Stomach (tissue), 9 donors: ENCODE data around the gene SNX33. TPM values are rescaled to one million over a fixed set of nuclear protein-coding genes. Genes with fewer than 3 reads are reported as not detected.
A peak's percentile ranks its signal among the peaks of the same experiment; 100 is the strongest.

ENCODE experiments used
- DNase-seq, 2 donors: peaks; one replicate each; pipeline versions ENCODE4 v3.0.0 to v3.0.0-alpha.2; 2013 to 2019
- H3K27ac ChIP-seq, 5 donors: fragments of 200-600 bp in 4 of 5; sonication (generic) in 4 of 5; one replicate each; pipeline ENCODE4 v1.5.1; 2013 to 2019; ENCODE audit warnings: mild to moderate bottlenecking in 1 of 5, moderate library complexity in 1 of 5
- H3K27me3 ChIP-seq, 3 donors: fragments of 200-600 bp; sonication (generic); one replicate each; pipeline ENCODE4 v1.5.1; 2017 to 2019; ENCODE audit warnings: mixed run types in 1 of 3
- H3K36me3 ChIP-seq, 4 donors: fragments of 200-600 bp; sonication (generic); 1 replicate in 3 of 4; 2 replicates in 1 of 4; pipeline ENCODE4 v1.5.1; 2016 to 2019
- H3K4me1 ChIP-seq, 4 donors: fragments of 200-600 bp; sonication (generic); one replicate each; pipeline ENCODE4 v1.5.1; 2016 to 2019
- H3K4me3 ChIP-seq, 4 donors: fragments of 200-600 bp; sonication (generic) in 3 of 4; one replicate each; pipeline ENCODE4 v1.5.1; 2016 to 2019; ENCODE audit warnings: mild to moderate bottlenecking in 1 of 4
- H3K9me3 ChIP-seq, 4 donors: fragments of 200-600 bp; sonication (generic); one replicate each; pipeline ENCODE4 v1.5.1; 2016 to 2019
- CTCF ChIP-seq, 7 experiments: fragments of 450-650 bp in 4 of 7; fragments of 200-600 bp in 3 of 7; sonication (generic) in 3 of 7; IDR thresholded peaks; one replicate each; pipeline ENCODE4 v1.5.1; 2016 to 2019; ENCODE audit warnings: antibody characterized with exemption in 7 of 7, control low read depth in 2 of 7, mild to moderate bottlenecking in 1 of 7
- EP300 ChIP-seq: sonication (generic); formaldehyde crosslinking; IDR thresholded peaks from one replicate; pipeline ENCODE4 v1.6.1; 2017; ENCODE audit warnings: antibody characterized with exemption
- POLR2A ChIP-seq, 4 donors: fragments of 450-650 bp; IDR thresholded peaks; one replicate each; pipeline ENCODE4 v1.6.1; 2016; ENCODE audit warnings: antibody characterized with exemption in 4 of 4, control low read depth in 2 of 4, mild to moderate bottlenecking in 1 of 4, moderate library complexity in 1 of 4
- POLR2AphosphoS5 ChIP-seq, 3 donors: sonication (generic); formaldehyde crosslinking; IDR thresholded peaks; one replicate each; pipeline ENCODE4 v1.6.1; 2016; ENCODE audit warnings: antibody characterized with exemption in 3 of 3
- WGBS, 5 donors: extraction: QIAGEN DNeasy Blood & Tissue Kit in 3 of 5; methylation state at CpG; one replicate each; pipeline versions ENCODE4 v1.1.5 to v1.1.7; 2013 to 2018; 5-methylcytosine and 5-hydroxymethylcytosine counted together
- intact Hi-C: fragments of 100-400 bp; cut with DNase I; formaldehyde crosslinking; loops from one replicate; pipeline ENCODE4 v1.15.1; 2023; ENCODE audit warnings: low total_unique reads
- polyA plus RNA-seq, 3 donors: library from polyadenylated mRNA; stranded (reverse); fragments of 200-250 nt; gene quantifications; one replicate each; pipeline ENCODE4 v1.2.3, GENCODE V29; 2013
- total RNA-seq, 5 donors: library from RNA; depleted of rRNA; stranded (reverse); fragments of >200 nt; gene quantifications; one replicate each; pipeline versions ENCODE4 v1.1.0 to v1.2.3, GENCODE V29; 2014 to 2016
- donor health status: healthy with polysubstance abuse.
- donor health status: Bipolar disorder and iron deficiency.
- donor health status: healthy.

The SNX33 gene
- total and polyA plus RNA-seq, 8 donors: 11.0 to 36.8 (median 16.1) TPM

- peaks cover 0 to 15% (median 8%) of the 10 kb centered on the region in 4 donors for H3K36me3 ChIP-seq
- intact Hi-C loops: no loop called here
- DNase-seq: no peak
- peak overlapping the region; percentile 66 to 91 (median 81) for H3K4me3 ChIP-seq
- peak overlapping the region; percentile 93 to 97 (median 96) for H3K27ac ChIP-seq
- 20 to 36% (median 30%) methylated on average over 5 of the region's 5 CpGs for WGBS, 5 donors
- peaks cover 40 to 50% (median 45%) of the 10 kb centered on the region in 4 donors for H3K4me1 ChIP-seq
- no peaks in the 10 kb centered on the region for H3K9me3 ChIP-seq
- TF ChIP-seq EP300 (no peak), CTCF (IDR thresholded peaks at IDR 0.05) (no peak), POLR2A (IDR thresholded peaks at IDR 0.05) (no peak), POLR2AphosphoS5 (IDR thresholded peaks at IDR 0.05) (no peak)
- no peaks in the 10 kb centered on the region for H3K27me3 ChIP-seq
Measured at GRCh38 chr15:75646112-75646943, 1.4 kb upstream of the SNX33 start.

DNA sequence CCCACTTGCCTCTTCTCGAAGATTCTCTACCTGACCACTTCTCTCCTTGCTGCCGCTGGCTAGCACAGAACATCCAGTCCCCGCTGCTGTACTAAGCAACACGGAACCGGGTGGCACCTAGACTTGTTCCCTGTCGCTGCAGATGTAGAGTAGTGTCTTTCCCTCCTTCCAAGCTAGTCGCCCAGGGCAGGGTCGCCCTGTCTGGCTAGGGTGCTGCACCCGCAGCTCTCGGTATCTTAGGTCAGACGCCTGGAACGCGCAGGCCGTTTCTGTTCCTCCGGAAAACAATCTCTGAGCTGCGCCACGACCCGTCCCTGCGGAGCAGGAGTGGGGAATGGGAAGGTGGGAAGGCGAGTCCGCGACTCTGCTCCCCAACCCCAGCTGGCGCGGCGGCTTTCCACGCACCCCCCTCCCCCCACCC is 758 bp upstream of the SNX33 start:
- peak in 1 of 2 donors; percentile 63 for DNase-seq

GRCh38 chr15:75648156-75649000 is 666 bp downstream of the SNX33 start:
- Histone ChIP-seq H3K4me1 (peaks cover 60 to 65% (median 62%) of the 10 kb centered on the region in 4 donors), H3K36me3 (peaks cover 2 to 22% (median 10%) of the 10 kb centered on the region in 4 donors), H3K4me3 (peak overlapping the region; percentile 66 to 91 (median 81)), H3K27me3 (no peaks in the 10 kb centered on the region), H3K27ac (peak overlapping the region; percentile 93 to 97 (median 96)), H3K9me3 (no peaks in the 10 kb centered on the region)
- intact Hi-C loops: no loop called here
- 2 to 6% (median 3%) methylated on average over 32 to 34 of the region's 34 CpGs for WGBS, 5 donors
- peak; percentile 48 to 79 for DNase-seq
- no peak for TF ChIP-seq POLR2AphosphoS5 (IDR thresholded peaks at IDR 0.05)
- no peak for TF ChIP-seq POLR2A (IDR thresholded peaks at IDR 0.05)
- no peak for TF ChIP-seq EP300

More for the DNA sequence above, 758 bp upstream of the SNX33 start:
- TF ChIP-seq POLR2A (IDR thresholded peaks at IDR 0.05) (no peak), EP300 (peak; percentile 73), CTCF (IDR thresholded peaks at IDR 0.05) (no peak), POLR2AphosphoS5 (IDR thresholded peaks at IDR 0.05) (peak in 2 of 3 donors; percentile 57 to 71)
- Histone ChIP-seq H3K9me3 (no peaks in the 10 kb centered on the region), H3K27ac (peak overlapping the region; percentile 93 to 97 (median 96)), H3K4me1 (peaks cover 46 to 51% (median 49%) of the 10 kb centered on the region in 4 donors), H3K27me3 (no peaks in the 10 kb centered on the region), H3K36me3 (peaks cover 0 to 15% (median 8%) of the 10 kb centered on the region in 4 donors), H3K4me3 (peak overlapping the region; percentile 66 to 91 (median 81))
- intact Hi-C loops: no loop called here
- WGBS, 5 donors: 1 to 13% (median 2%) methylated on average over 4 to 26 of the region's 26 CpGs

DNA sequence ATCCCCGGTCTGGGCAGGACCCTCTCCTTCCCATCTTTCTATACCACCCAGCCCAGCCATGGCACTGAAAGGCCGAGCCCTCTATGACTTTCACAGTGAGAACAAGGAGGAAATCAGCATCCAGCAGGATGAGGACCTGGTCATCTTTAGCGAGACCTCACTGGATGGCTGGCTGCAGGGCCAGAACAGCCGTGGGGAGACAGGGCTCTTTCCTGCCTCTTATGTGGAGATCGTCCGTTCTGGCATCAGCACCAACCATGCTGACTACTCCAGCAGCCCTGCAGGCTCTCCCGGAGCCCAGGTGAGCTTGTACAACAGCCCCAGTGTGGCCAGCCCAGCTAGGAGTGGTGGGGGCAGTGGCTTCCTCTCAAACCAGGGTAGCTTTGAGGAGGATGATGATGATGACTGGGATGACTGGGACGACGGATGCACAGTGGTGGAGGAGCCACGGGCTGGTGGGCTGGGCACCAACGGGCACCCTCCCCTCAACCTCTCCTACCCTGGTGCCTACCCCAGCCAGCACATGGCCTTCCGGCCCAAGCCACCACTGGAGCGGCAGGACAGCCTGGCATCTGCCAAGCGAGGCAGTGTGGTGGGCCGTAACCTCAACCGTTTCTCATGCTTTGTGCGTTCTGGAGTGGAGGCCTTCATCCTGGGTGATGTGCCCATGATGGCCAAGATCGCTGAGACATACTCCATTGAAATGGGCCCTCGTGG is 1.5 kb downstream of the SNX33 start:
- intact Hi-C loops: no loop called here
- peak in 1 of 2 donors; percentile 14 for DNase-seq
- H3K4me1 ChIP-seq: peaks cover 63 to 73% (median 70%) of the 10 kb centered on the region in 4 donors

More for the DNA sequence above, 1.5 kb downstream of the SNX33 start:
- H3K27me3 ChIP-seq: no peaks in the 10 kb centered on the region
- peaks cover 2 to 28% (median 12%) of the 10 kb centered on the region in 4 donors for H3K36me3 ChIP-seq
- 62 to 72% (median 67%) methylated on average over 16 to 19 of the region's 19 CpGs for WGBS, 5 donors
- no peaks in the 10 kb centered on the region for H3K9me3 ChIP-seq
- peak overlapping the region; percentile 66 to 91 (median 81) for H3K4me3 ChIP-seq
- H3K27ac ChIP-seq: peak overlapping the region; percentile 93 to 97 (median 96)
- TF ChIP-seq POLR2AphosphoS5 (IDR thresholded peaks at IDR 0.05): no peak
- TF ChIP-seq EP300: no peak
- no peak for TF ChIP-seq CTCF (IDR thresholded peaks at IDR 0.05)
- no peak for TF ChIP-seq POLR2A (IDR thresholded peaks at IDR 0.05)
